22Rv1 (cell line): Measurements from ENCODE around the gene ATG14.

ENCODE experiments used
- ZFX ChIP-seq: fragments of 450-650 bp; IDR thresholded peaks from 2 replicates; pipeline ENCODE4 v1.6.1; 2017; ENCODE audit warnings: antibody characterized with exemption, borderline replicate concordance
- TF ChIP-seq, protein P1 (sequence below): fragments of 450-650 bp; IDR thresholded peaks from 2 replicates; pipeline ENCODE4 v1.5.1; 2017; ENCODE audit warnings: mild to moderate bottlenecking

- TF ChIP-seq, protein P1, sequence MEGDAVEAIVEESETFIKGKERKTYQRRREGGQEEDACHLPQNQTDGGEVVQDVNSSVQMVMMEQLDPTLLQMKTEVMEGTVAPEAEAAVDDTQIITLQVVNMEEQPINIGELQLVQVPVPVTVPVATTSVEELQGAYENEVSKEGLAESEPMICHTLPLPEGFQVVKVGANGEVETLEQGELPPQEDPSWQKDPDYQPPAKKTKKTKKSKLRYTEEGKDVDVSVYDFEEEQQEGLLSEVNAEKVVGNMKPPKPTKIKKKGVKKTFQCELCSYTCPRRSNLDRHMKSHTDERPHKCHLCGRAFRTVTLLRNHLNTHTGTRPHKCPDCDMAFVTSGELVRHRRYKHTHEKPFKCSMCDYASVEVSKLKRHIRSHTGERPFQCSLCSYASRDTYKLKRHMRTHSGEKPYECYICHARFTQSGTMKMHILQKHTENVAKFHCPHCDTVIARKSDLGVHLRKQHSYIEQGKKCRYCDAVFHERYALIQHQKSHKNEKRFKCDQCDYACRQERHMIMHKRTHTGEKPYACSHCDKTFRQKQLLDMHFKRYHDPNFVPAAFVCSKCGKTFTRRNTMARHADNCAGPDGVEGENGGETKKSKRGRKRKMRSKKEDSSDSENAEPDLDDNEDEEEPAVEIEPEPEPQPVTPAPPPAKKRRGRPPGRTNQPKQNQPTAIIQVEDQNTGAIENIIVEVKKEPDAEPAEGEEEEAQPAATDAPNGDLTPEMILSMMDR, result no peak
- no peak for TF ChIP-seq ZFX
These were observed 39.8 kb upstream of the ATG14 start for GRCh38 chr14:55451398-55451797.
